Body of pancreas (tissue), 4 donors: ENCODE data around the gene UQCRC1. TPM values are rescaled to one million over a fixed set of nuclear protein-coding genes. Genes with fewer than 3 reads are reported as not detected.

ENCODE experiments used
- microRNA counts, 2 donors: library from miRNA; unstranded; fragments of <30 nt; microRNA quantifications; one replicate each; lab custom pipeline; 2017
- microRNA-seq, 2 donors: library from miRNA; unstranded; fragments of <30 nt; microRNA quantifications; one replicate each; pipeline ENCODE4, GENCODE V29; 2016; ENCODE audit warnings: borderline number of aligned reads in 2 of 2, borderline replicate concordance in 2 of 2
- small RNA-seq: library from RNA; depleted of rRNA; stranded (forward); fragments of <200 nt; gene quantifications from one replicate; pipeline ENCODE3, GENCODE V24; 2016
- total RNA-seq, 2 donors: library from RNA; depleted of rRNA; stranded (reverse); fragments of >200 nt; gene quantifications; one replicate each; pipeline ENCODE4 v1.1.0, GENCODE V29; 2016

Gene UQCRC1
- total RNA-seq, 2 donors from 2014 or later, result 92.9 to 161 TPM

MicroRNAs within 50 kb of the gene (microRNA counts, 767-probe panel; counts per million panel counts)
- microRNA hsa-miR-711 (lab: Ali Mortazavi, UCI), result 0 to 736 counts per million in 2 donors

Small RNAs within 50 kb of the gene (microRNA-seq; reads per million reads assigned to microRNA genes)
- gene MIR4793 (0 reads per million in 2 donors), gene MIR6823 (0 reads per million in 2 donors), gene MIR711 (0 reads per million in 2 donors)

Small RNAs within 50 kb of the gene (small RNA-seq; reads per million reads assigned to genes)
- not detected for gene MIR6823

Other genes starting within 250 kb of the UQCRC1 start
- gene FBXW12, start 237.4 kb downstream of the UQCRC1 start, total RNA-seq, result 10 to 100 TPM in 1 of 2 donors, 1 to 10 TPM in 1; 3.4 to 23.7 TPM
- gene PLXNB1, start 179.6 kb downstream of the UQCRC1 start, total RNA-seq, result 100 to 1,000 TPM; 118 to 311 TPM
- 1 to 10 TPM in 1 of 2 donors, under 1 TPM in 1; 0.33 to 2.6 TPM for gene CCDC51, start 169.5 kb downstream of the UQCRC1 start, total RNA-seq
- 100 to 1,000 TPM; 113 to 156 TPM for gene TMA7, start 169.4 kb downstream of the UQCRC1 start, total RNA-seq
- gene ATRIP, start 162.9 kb downstream of the UQCRC1 start, total RNA-seq, result 1 to 10 TPM; 2.6 to 4.3 TPM
- gene SHISA5, start 105.5 kb downstream of the UQCRC1 start, total RNA-seq, result 10 to 100 TPM; 46.5 to 48.5 TPM
- gene PFKFB4, start 52.8 kb downstream of the UQCRC1 start, total RNA-seq, result 10 to 100 TPM in 1 of 2 donors, 1 to 10 TPM in 1; 8.9 to 11.4 TPM
- not detected for gene UCN2, start 45.9 kb downstream of the UQCRC1 start, total RNA-seq
- 1 to 10 TPM in 1 of 2 donors, under 1 TPM in 1; 0.52 to 2.3 TPM for gene COL7A1, start 14.3 kb downstream of the UQCRC1 start, total RNA-seq
- gene TMEM89, start 12.1 kb upstream of the UQCRC1 start, total RNA-seq, result not detected
- gene SLC26A6, start 25.8 kb upstream of the UQCRC1 start, total RNA-seq, result 10 to 100 TPM; 17.8 to 35.0 TPM
- 1 to 10 TPM in 1 of 2 donors, under 1 TPM in 1; 0.66 to 2.6 TPM for gene CELSR3, start 53.2 kb upstream of the UQCRC1 start, total RNA-seq
- gene NCKIPSD, start 76.3 kb upstream of the UQCRC1 start, total RNA-seq, result 10 to 100 TPM; 16.6 to 22.1 TPM
- 100 to 1,000 TPM in 1 of 2 donors, 10 to 100 TPM in 1; 67.5 to 138 TPM for gene IP6K2, start 107.6 kb upstream of the UQCRC1 start, total RNA-seq
- gene PRKAR2A, start 238.2 kb upstream of the UQCRC1 start, total RNA-seq, result 10 to 100 TPM; 14.8 to 32.0 TPM